HFFc6 (cell line): ENCODE measurements around the gene FBXW8. TPM values are rescaled to one million over a fixed set of nuclear protein-coding genes. Genes with fewer than 3 reads are reported as not detected.

ENCODE experiments used
- DNase-seq: peaks from one replicate; pipeline ENCODE4 v3.0.0-alpha.2; 2018
- H3K27ac Mint-ChIP-seq: 2 replicates; pipeline ENCODE4 v1.8.0; 2020; ENCODE audit warnings: mild to moderate bottlenecking, mixed read lengths
- H3K27me3 Mint-ChIP-seq: 2 replicates; pipeline ENCODE4 v1.8.0; 2021; ENCODE audit warnings: mild to moderate bottlenecking, moderate library complexity, mixed read lengths; ENCODE audit not compliant: insufficient read depth
- H3K36me3 Mint-ChIP-seq: 2 replicates; pipeline ENCODE4 v1.8.0; 2021; ENCODE audit warnings: low read depth, mixed read lengths
- H3K4me1 Mint-ChIP-seq: 2 replicates; pipeline ENCODE4 v1.8.0; 2020; ENCODE audit warnings: low read depth, mixed read lengths
- H3K4me3 Mint-ChIP-seq: 2 replicates; pipeline ENCODE4 v1.8.0; 2020; ENCODE audit warnings: mild to moderate bottlenecking, moderate library complexity, mixed read lengths
- H3K9me3 Mint-ChIP-seq: 2 replicates; pipeline ENCODE4 v1.8.0; 2020; ENCODE audit warnings: mild to moderate bottlenecking, mixed read lengths
- CTCF ChIP-seq: fragments of 200-600 bp; sonication (generic); IDR thresholded peaks from 2 replicates; pipeline ENCODE4 v1.5.0; 2021; ENCODE audit warnings: antibody characterized with exemption, mild to moderate bottlenecking
- total RNA-seq, 6 experiments: library from RNA; stranded (reverse); fragmentation: NEBNext Ultra II Directional; extraction: Animal tissue kit (Norgen Biotek cat#: 25700); gene quantifications; 2 replicates in 1 of 6; 3 replicates in 5 of 6; pipeline ENCODE4 v1.2.3, GENCODE V29; 2021

Gene FBXW8
- total RNA-seq, 6 experiments from 2014 or later = 15.3 to 20.5 (median 18.5) TPM

- H3K27ac Mint-ChIP-seq = no peak overlapping the region
- H3K9me3 Mint-ChIP-seq = peaks cover 15% of the 10 kb centered on the region
- H3K36me3 Mint-ChIP-seq = peaks cover 45% of the 10 kb centered on the region
- no peak overlapping the region for H3K4me3 Mint-ChIP-seq
- H3K27me3 Mint-ChIP-seq = no peaks in the 10 kb centered on the region; the same call in 1 of the 2 replicates
- no peak for TF ChIP-seq CTCF
- H3K4me1 Mint-ChIP-seq = peaks cover 12% of the 10 kb centered on the region; the same call in 1 of the 2 replicates
- DNase-seq = no peak
Measured at GRCh38 chr12:116941188-116941587, 30.4 kb downstream of the FBXW8 start.

- no peak overlapping the region for H3K27ac Mint-ChIP-seq
- H3K4me3 Mint-ChIP-seq = no peak overlapping the region
- H3K4me1 Mint-ChIP-seq = peaks cover 5% of the 10 kb centered on the region; the same call in 1 of the 2 replicates
- peaks cover 15% of the 10 kb centered on the region for H3K9me3 Mint-ChIP-seq
- no peak for DNase-seq
- no peak for TF ChIP-seq CTCF
- no peaks in the 10 kb centered on the region; the same call in 1 of the 2 replicates for H3K27me3 Mint-ChIP-seq
- H3K36me3 Mint-ChIP-seq = peaks cover 44% of the 10 kb centered on the region
Measured at GRCh38 chr12:116943419-116944372, 32.9 kb downstream of the FBXW8 start.

- Mint-ChIP-seq H3K27ac (no peak overlapping the region), H3K4me3 (no peak overlapping the region), H3K27me3 (no peaks in the 10 kb centered on the region; the same call in 1 of the 2 replicates), H3K9me3 (peaks cover 15% of the 10 kb centered on the region), H3K36me3 (peaks cover 48% of the 10 kb centered on the region), H3K4me1 (no peaks in the 10 kb centered on the region)
- no peak for TF ChIP-seq CTCF
- no peak for DNase-seq
Measured at GRCh38 chr12:116945886-116946550, 35.3 kb downstream of the FBXW8 start.

- no peak for DNase-seq
- Mint-ChIP-seq H3K4me1 (no peaks in the 10 kb centered on the region), H3K27me3 (no peaks in the 10 kb centered on the region; the same call in 1 of the 2 replicates), H3K9me3 (peaks cover 4% of the 10 kb centered on the region), H3K36me3 (peaks cover 37% of the 10 kb centered on the region), H3K27ac (no peak overlapping the region), H3K4me3 (no peak overlapping the region)
- TF ChIP-seq CTCF = no peak
Measured at GRCh38 chr12:116948298-116948697, 37.5 kb downstream of the FBXW8 start.

GRCh38 chr12:116950628-116951325 is 40.0 kb downstream of the FBXW8 start:
- no peaks in the 10 kb centered on the region for H3K4me1 Mint-ChIP-seq
- no peak overlapping the region for H3K4me3 Mint-ChIP-seq
- H3K9me3 Mint-ChIP-seq = no peaks in the 10 kb centered on the region
- H3K36me3 Mint-ChIP-seq = peaks cover 32% of the 10 kb centered on the region
- no peak for TF ChIP-seq CTCF
- H3K27ac Mint-ChIP-seq = no peak overlapping the region
- DNase-seq = no peak
- H3K27me3 Mint-ChIP-seq = no peaks in the 10 kb centered on the region
